ENCODE results near the gene PVALB. TPM values are rescaled to one million over a fixed set of nuclear protein-coding genes. Genes with fewer than 3 reads are reported as not detected.

PVALB gene
- total RNA-seq, 3 donors from 2014 or later, result 1.8 TPM; not detected in 2

GRCh38 chr22:36787204-36787988 is 29.4 kb downstream of the PVALB start:
- Histone ChIP-seq H3K9me3 (no peaks in the 10 kb centered on the region), H3K27ac (no peak overlapping the region), H3K27me3 (peaks cover 0 to 13% of the 10 kb centered on the region in 2 donors), H3K4me3 (no peak overlapping the region), H3K36me3 (no peaks in the 10 kb centered on the region), H3K4me1 (no peaks in the 10 kb centered on the region)
- no peak for DNase-seq (ENCODE audit: low spot score in 2 of 2)
- no peak for TF ChIP-seq POLR2AphosphoS5 (IDR thresholded peaks at IDR 0.05)
- no peak for TF ChIP-seq POLR2A (IDR thresholded peaks at IDR 0.05)
- intact Hi-C loops (cut with DNase I; ENCODE audit: low total_unique reads), result no loop called here

GRCh38 chr22:36783743-36784142 is 33.1 kb downstream of the PVALB start:
- no peak overlapping the region for H3K4me3 ChIP-seq
- H3K27ac ChIP-seq, result no peak overlapping the region
- TF ChIP-seq POLR2A (IDR thresholded peaks at IDR 0.05) (no peak), POLR2AphosphoS5 (IDR thresholded peaks at IDR 0.05) (no peak)
- TF ChIP-seq, protein P1, sequence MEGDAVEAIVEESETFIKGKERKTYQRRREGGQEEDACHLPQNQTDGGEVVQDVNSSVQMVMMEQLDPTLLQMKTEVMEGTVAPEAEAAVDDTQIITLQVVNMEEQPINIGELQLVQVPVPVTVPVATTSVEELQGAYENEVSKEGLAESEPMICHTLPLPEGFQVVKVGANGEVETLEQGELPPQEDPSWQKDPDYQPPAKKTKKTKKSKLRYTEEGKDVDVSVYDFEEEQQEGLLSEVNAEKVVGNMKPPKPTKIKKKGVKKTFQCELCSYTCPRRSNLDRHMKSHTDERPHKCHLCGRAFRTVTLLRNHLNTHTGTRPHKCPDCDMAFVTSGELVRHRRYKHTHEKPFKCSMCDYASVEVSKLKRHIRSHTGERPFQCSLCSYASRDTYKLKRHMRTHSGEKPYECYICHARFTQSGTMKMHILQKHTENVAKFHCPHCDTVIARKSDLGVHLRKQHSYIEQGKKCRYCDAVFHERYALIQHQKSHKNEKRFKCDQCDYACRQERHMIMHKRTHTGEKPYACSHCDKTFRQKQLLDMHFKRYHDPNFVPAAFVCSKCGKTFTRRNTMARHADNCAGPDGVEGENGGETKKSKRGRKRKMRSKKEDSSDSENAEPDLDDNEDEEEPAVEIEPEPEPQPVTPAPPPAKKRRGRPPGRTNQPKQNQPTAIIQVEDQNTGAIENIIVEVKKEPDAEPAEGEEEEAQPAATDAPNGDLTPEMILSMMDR (IDR thresholded peaks at IDR 0.05), result no peak
- intact Hi-C loops (cut with DNase I; ENCODE audit: low total_unique reads), result no loop called here
- H3K4me1 ChIP-seq, result no peaks in the 10 kb centered on the region
- H3K9me3 ChIP-seq, result no peaks in the 10 kb centered on the region
- H3K36me3 ChIP-seq, result no peaks in the 10 kb centered on the region
- peaks cover 0 to 13% of the 10 kb centered on the region in 2 donors for H3K27me3 ChIP-seq
- DNase-seq (ENCODE audit: low spot score in 2 of 2), result no peak

GRCh38 chr22:36781656-36782627 is 34.9 kb downstream of the PVALB start:
- peaks cover 0 to 13% of the 10 kb centered on the region in 2 donors for H3K27me3 ChIP-seq
- H3K27ac ChIP-seq, result peak overlapping the region in 1 of 2 donors; percentile 58
- no peaks in the 10 kb centered on the region for H3K9me3 ChIP-seq
- peak; percentile 69 to 81 for DNase-seq (ENCODE audit: low spot score in 2 of 2)
- no peaks in the 10 kb centered on the region for H3K4me1 ChIP-seq
- H3K36me3 ChIP-seq, result no peaks in the 10 kb centered on the region
- H3K4me3 ChIP-seq, result no peak overlapping the region
- TF ChIP-seq POLR2AphosphoS5 (IDR thresholded peaks at IDR 0.05), result peak in 1 of 3 donors; percentile 29
- TF ChIP-seq, protein P1 (IDR thresholded peaks at IDR 0.05), result peak; percentile 78 to 92 (median 87)
- no peak for TF ChIP-seq POLR2A (IDR thresholded peaks at IDR 0.05)
- intact Hi-C loops (cut with DNase I; ENCODE audit: low total_unique reads), result no loop called here

DNA sequence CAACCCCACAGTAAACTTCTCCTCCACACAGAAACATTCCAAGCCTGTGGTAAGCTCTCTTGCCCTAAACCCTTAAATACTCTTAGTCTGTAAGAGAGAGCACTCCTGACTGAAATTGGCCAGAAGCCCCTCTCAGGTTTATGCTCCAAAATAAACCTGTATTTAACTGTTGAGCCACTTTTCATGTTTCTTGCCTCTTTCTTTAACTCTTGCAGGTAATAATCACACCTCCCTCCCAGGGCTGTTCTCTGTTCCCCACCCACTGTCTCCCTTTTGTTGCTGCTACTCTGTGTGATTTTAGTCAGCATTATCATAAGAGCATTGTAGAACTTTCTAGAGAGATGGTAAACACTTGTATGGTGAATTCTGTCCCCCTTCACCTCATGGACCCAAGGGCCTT is 38.8 kb downstream of the PVALB start:
- H3K27ac ChIP-seq, result no peak overlapping the region
- intact Hi-C loops (cut with DNase I; ENCODE audit: low total_unique reads), result no loop called here
- no peak for DNase-seq (ENCODE audit: low spot score in 2 of 2)

DNA sequence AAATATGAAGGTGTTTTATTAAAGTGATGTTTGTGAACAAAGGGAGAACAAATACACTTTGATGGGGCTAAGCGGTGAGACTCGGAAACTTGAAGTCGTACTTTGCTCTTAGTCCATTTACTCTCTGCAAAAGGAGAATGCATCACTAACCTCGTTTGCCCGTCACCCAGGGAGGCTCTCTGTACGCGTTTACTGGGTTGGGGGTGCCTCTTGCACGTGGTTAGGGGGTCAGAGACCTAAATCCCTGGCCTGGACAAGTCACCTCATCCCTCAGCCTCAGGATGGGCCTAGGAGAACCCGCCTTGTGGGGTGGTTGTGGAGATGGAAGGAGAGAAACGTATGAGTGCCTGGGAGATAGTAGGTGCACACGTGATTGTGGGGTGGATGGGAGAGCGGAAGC is 40.1 kb downstream of the PVALB start:
- Histone ChIP-seq H3K27ac (peak overlapping the region; percentile 25 to 94), H3K4me1 (peaks cover 0 to 6% of the 10 kb centered on the region in 2 donors), H3K36me3 (no peaks in the 10 kb centered on the region), H3K27me3 (no peaks in the 10 kb centered on the region), H3K9me3 (no peaks in the 10 kb centered on the region), H3K4me3 (peak overlapping the region in 2 of 3 donors; percentile 57 to 98)
- intact Hi-C loops (cut with DNase I; ENCODE audit: low total_unique reads), result no loop called here
- TF ChIP-seq, protein P1 (IDR thresholded peaks at IDR 0.05), result no peak
- no peak for DNase-seq (ENCODE audit: low spot score in 2 of 2)

More for the DNA sequence above, 38.8 kb downstream of the PVALB start:
- Histone ChIP-seq H3K4me3 (no peak overlapping the region), H3K36me3 (no peaks in the 10 kb centered on the region), H3K9me3 (no peaks in the 10 kb centered on the region), H3K27me3 (no peaks in the 10 kb centered on the region), H3K4me1 (peaks cover 0 to 6% of the 10 kb centered on the region in 2 donors)
- no peak for TF ChIP-seq POLR2A (IDR thresholded peaks at IDR 0.05)
- no peak for TF ChIP-seq POLR2AphosphoS5 (IDR thresholded peaks at IDR 0.05)
- TF ChIP-seq, protein P1 (IDR thresholded peaks at IDR 0.05), result no peak
